Adrenal gland (tissue), 12 donors: ENCODE data around the gene RPL12. TPM values are rescaled to one million over a fixed set of nuclear protein-coding genes. Genes with fewer than 3 reads are reported as not detected.
A peak's percentile ranks its signal among the peaks of the same experiment; 100 is the strongest.

ENCODE experiments used
- DNase-seq, 7 donors: peaks; one replicate each; pipeline ENCODE4 v3.0.0-alpha.2; 2019 to 2020
- H3K27ac ChIP-seq, 5 donors: fragments of 200-600 bp; sonication (generic) in 4 of 5; 1 replicate in 3 of 5; 2 replicates in 2 of 5; pipeline versions ENCODE4 v1.5.1 to v1.8.0; 2016 to 2020; ENCODE audit warnings: mild to moderate bottlenecking in 1 of 5
- H3K27me3 ChIP-seq: fragments of 200-600 bp; 2 replicates; pipeline ENCODE4 v1.8.0; 2021
- H3K36me3 ChIP-seq, 2 donors: fragments of 200-600 bp; replicated peaks in 1 of 2; 1 replicate in 1 of 2; 2 replicates in 1 of 2; pipeline versions ENCODE4 v1.5.1 to v1.8.0; 2018 to 2022
- H3K4me1 ChIP-seq, 2 donors: fragments of 200-600 bp; replicated peaks in 1 of 2; 1 replicate in 1 of 2; 2 replicates in 1 of 2; pipeline versions ENCODE4 v1.5.1 to v1.8.0; 2018 to 2021
- H3K4me3 ChIP-seq, 4 donors: fragments of 200-600 bp; sonication (generic) in 3 of 4; one replicate each; pipeline ENCODE4 v1.5.1; 2016 to 2018
- H3K9me3 ChIP-seq, 3 donors: fragments of 200-600 bp; sonication (generic) in 1 of 3; replicated peaks in 1 of 3; 1 replicate in 2 of 3; 2 replicates in 1 of 3; pipeline versions ENCODE4 v1.5.1 to v1.8.0; 2016 to 2021
- POLR2A ChIP-seq, 2 donors: fragments of 450-650 bp; IDR thresholded peaks; one replicate each; pipeline ENCODE4 v1.6.1; 2017; ENCODE audit warnings: antibody characterized with exemption in 2 of 2, mild to moderate bottlenecking in 2 of 2, moderate library complexity in 1 of 2
- WGBS, 4 donors: extraction: QIAGEN DNeasy Blood & Tissue Kit in 2 of 4; methylation state at CpG; one replicate each; pipeline versions ENCODE4 v1.1.5 to v1.1.7; 2013 to 2017; 5-methylcytosine and 5-hydroxymethylcytosine counted together
- intact Hi-C, 2 donors: fragments of 100-400 bp; cut with DNase I; formaldehyde crosslinking; loops; one replicate each; pipeline versions ENCODE4 v1.14.1 to v1.15.0; 2022 to 2023
- polyA plus RNA-seq, 3 donors: library from polyadenylated mRNA; stranded (reverse); fragments of 200-250 nt in 2 of 3; fragments of 350-450 nt in 1 of 3; fragmentation: Illumina TruSeq in 1 of 3; extraction: RNeasy Lipid Tissue Mini Kit (QIAGEN cat#74804) in 1 of 3; gene quantifications; one replicate each; pipeline ENCODE4 v1.2.3, GENCODE V29; 2013 to 2014
- total RNA-seq, 9 donors: library from RNA; depleted of rRNA in 4 of 9; stranded (reverse); fragments of >200 nt in 4 of 9; fragments of 120-200 nt in 1 of 9; fragmentation: NEBNext Ultra II Directional in 1 of 9; extraction: Animal tissue kit (Norgen Biotek cat#: 25700) in 1 of 9; gene quantifications; one replicate each; pipeline versions ENCODE4 v1.1.0 to v1.2.4, GENCODE V29; 2013 to 2023
- TF ChIP-seq, protein P1 (sequence below), 6 experiments: fragments of 450-650 bp in 4 of 6; fragments of 200-600 bp in 2 of 6; sonication (generic) in 1 of 6; IDR thresholded peaks; 1 replicate in 5 of 6; 2 replicates in 1 of 6; pipeline versions ENCODE4 v1.5.1 to v1.8.0; 2016 to 2021; ENCODE audit warnings: antibody characterized with exemption in 6 of 6, mild to moderate bottlenecking in 2 of 6, moderate library complexity in 1 of 6
- donor health status: healthy with polysubstance abuse.
- donor health status: Bipolar disorder and iron deficiency.
- donor health status: DM: yes; HTN: yes; CAD: no.
- donor health status: DM: no; HTN: no; CAD: no.
- donor health status: DM: no; HTN: no; CAD: no.
- donor health status: DM: yes; HTN: yes; CAD: no.

RPL12 gene
- total and polyA plus RNA-seq, 12 donors, result 879 to 4,212 (median 1,523) TPM

DNA sequence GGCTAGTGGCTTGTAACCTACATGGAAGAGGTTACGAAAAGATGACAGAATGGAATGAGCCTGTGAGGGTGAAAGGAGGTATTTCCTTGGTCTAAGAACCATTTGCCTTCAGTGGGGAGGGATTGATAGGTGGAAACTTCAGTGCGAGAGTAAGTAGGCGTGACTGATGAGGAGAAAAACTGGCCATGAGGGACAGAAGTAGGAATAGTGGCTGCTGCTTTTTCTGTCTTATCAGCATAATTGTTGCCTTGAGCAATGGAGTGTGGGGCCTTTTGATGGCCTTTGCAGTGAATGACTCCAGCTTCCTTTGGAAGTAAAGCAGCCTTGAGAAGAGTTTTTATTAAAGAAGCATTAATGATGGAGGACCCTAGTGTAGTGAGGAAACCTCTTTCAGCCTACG is 36.1 kb downstream of the RPL12 start:
- intact Hi-C loops, result no loop called here
- TF ChIP-seq, protein P1, sequence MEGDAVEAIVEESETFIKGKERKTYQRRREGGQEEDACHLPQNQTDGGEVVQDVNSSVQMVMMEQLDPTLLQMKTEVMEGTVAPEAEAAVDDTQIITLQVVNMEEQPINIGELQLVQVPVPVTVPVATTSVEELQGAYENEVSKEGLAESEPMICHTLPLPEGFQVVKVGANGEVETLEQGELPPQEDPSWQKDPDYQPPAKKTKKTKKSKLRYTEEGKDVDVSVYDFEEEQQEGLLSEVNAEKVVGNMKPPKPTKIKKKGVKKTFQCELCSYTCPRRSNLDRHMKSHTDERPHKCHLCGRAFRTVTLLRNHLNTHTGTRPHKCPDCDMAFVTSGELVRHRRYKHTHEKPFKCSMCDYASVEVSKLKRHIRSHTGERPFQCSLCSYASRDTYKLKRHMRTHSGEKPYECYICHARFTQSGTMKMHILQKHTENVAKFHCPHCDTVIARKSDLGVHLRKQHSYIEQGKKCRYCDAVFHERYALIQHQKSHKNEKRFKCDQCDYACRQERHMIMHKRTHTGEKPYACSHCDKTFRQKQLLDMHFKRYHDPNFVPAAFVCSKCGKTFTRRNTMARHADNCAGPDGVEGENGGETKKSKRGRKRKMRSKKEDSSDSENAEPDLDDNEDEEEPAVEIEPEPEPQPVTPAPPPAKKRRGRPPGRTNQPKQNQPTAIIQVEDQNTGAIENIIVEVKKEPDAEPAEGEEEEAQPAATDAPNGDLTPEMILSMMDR (IDR thresholded peaks at IDR 0.05), result no peak
- no peak for TF ChIP-seq POLR2A (IDR thresholded peaks at IDR 0.05)
- Histone ChIP-seq H3K27ac (no peak overlapping the region), H3K4me1 (peaks cover 0 to 7% of the 10 kb centered on the region in 2 donors), H3K9me3 (no peaks in the 10 kb centered on the region), H3K36me3 (no peaks in the 10 kb centered on the region), H3K4me3 (no peak overlapping the region), H3K27me3 (no peaks in the 10 kb centered on the region)
- no peak for DNase-seq
- WGBS, 4 donors, result 62 to 75% (median 69%) methylated on average over 4 of the region's 4 CpGs

DNA sequence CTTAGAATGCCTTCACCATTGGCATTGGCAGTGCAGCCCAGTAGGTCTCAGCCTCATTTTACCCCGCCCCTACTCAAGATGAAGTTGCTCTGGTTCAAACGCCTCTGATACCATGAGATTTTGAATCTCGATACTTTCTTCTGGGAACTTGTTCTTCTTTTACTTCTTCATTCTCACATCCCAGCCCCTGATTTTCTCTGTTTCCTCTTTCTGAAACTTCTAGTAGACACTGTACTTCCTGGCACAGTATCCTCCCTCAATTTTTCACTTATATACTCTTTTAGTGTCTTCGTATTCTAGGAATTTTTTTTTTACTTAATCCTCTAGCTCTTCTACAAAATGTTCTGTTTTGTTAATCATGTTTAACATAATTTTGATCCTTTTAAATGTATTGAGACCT is 40.1 kb downstream of the RPL12 start:
- H3K4me3 ChIP-seq, result no peak overlapping the region
- H3K27ac ChIP-seq, result peak overlapping the region in 2 of 5 donors; percentile 66 to 68
- 78 to 83% (median 82%) methylated on average over 4 of the region's 4 CpGs for WGBS, 4 donors
- intact Hi-C loops, result no loop called here
- H3K27me3 ChIP-seq, result no peaks in the 10 kb centered on the region
- peaks cover 0 to 22% of the 10 kb centered on the region in 2 donors for H3K4me1 ChIP-seq
- TF ChIP-seq POLR2A (IDR thresholded peaks at IDR 0.05), result no peak
- TF ChIP-seq, protein P1 (IDR thresholded peaks at IDR 0.05), result no peak
- DNase-seq, result no peak
- peaks cover 0 to 2% of the 10 kb centered on the region in 2 donors for H3K36me3 ChIP-seq
- no peaks in the 10 kb centered on the region for H3K9me3 ChIP-seq

DNA sequence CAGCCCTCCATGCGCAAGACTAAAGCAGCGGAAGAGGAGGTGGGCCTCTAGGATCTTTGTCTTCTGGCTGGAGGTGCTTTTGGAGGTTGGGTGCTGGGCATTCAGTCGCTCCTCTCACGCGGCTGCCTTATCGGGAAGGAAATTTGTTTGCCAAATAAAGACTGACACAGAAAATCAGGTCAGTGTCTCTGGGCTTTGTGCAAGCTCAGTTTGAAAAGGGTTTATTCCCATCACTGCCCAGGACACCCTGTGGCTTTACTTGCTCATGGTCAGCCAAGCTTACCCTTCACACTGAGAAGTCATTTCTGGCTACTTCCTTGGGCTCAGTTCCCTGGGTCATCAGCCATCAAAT is 43.7 kb downstream of the RPL12 start:
- H3K4me1 ChIP-seq, result peaks cover 0 to 15% of the 10 kb centered on the region in 2 donors
- peak in 5 of 7 donors; percentile 45 to 73 (median 59) for DNase-seq
- H3K9me3 ChIP-seq, result no peaks in the 10 kb centered on the region
- H3K36me3 ChIP-seq, result peaks cover 0 to 33% of the 10 kb centered on the region in 2 donors
- no peak overlapping the region for H3K4me3 ChIP-seq
- H3K27me3 ChIP-seq, result no peaks in the 10 kb centered on the region
- WGBS, 4 donors, result 52 to 66% (median 56%) methylated on average over 6 of the region's 6 CpGs
- TF ChIP-seq POLR2A (IDR thresholded peaks at IDR 0.05), result peak in 1 of 2 donors; percentile 24
- TF ChIP-seq, protein P1 (IDR thresholded peaks at IDR 0.05), result no peak
- intact Hi-C loops, result no loop called here
- H3K27ac ChIP-seq, result peak overlapping the region in 4 of 5 donors; percentile 11 to 72 (median 54)

DNA sequence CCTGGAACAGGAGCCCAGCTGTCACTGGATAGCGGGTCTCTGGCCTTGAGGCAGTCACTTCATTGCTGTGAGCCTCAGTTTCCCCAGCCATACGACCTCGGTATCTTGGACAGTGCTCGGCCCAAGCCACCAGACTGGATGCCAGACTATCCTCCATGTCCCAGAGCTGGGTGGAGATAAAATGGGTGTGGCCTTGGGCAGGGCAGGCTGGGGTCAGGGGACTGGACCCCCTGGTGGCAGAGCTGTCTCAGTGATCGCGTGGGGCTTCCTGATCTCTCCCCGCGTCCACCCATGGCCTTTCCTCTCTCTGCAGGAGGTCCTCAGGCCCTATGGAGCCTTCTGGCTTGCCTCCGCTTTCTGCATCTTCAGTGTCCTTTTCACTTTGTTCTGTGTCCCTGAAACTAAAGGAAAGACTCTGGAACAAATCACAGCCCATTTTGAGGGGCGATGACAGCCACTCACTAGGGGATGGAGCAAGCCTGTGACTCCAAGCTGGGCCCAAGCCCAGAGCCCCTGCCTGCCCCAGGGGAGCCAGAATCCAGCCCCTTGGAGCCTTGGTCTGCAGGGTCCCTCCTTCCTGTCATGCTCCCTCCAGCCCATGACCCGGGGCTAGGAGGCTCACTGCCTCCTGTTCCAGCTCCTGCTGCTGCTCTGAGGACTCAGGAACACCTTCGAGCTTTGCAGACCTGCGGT is 44.3 kb downstream of the RPL12 start:
- peaks cover 0 to 15% of the 10 kb centered on the region in 2 donors for H3K4me1 ChIP-seq
- 69 to 80% (median 78%) methylated on average over 12 to 13 of the region's 13 CpGs for WGBS, 4 donors
- H3K36me3 ChIP-seq, result peaks cover 0 to 38% of the 10 kb centered on the region in 2 donors
- no peak overlapping the region for H3K4me3 ChIP-seq
- H3K9me3 ChIP-seq, result no peaks in the 10 kb centered on the region
- no peak for DNase-seq
- peak overlapping the region in 4 of 5 donors; percentile 11 to 72 (median 54) for H3K27ac ChIP-seq
- H3K27me3 ChIP-seq, result no peaks in the 10 kb centered on the region
- TF ChIP-seq, protein P1 (IDR thresholded peaks at IDR 0.05), result no peak
- TF ChIP-seq POLR2A (IDR thresholded peaks at IDR 0.05), result no peak
- intact Hi-C loops, result no loop called here
